ENCODE results near the gene LSM8.

The LSM8 gene

GRCh38 chr7:118218413-118219156 lies 34.6 kb downstream of the LSM8 start:
- TF ChIP-seq CTCF (IDR thresholded peaks at IDR 0.05; ENCODE audit: low read depth, low read length), result no peak

GRCh38 chr7:118219157-118219512 lies 35.2 kb downstream of the LSM8 start:
- in situ Hi-C loops (cut with HindIII; ENCODE audit: low sequenced_read_pairs), result no loop called here
- TF ChIP-seq CTCF (IDR thresholded peaks at IDR 0.05; ENCODE audit: low read depth, low read length), result no peak
- no peak overlapping the region for H3K4me3 ChIP-seq (ENCODE audit: low read depth, low read length)
- DNase-seq (ENCODE audit: low read depth, low spot score), result no peak

More at GRCh38 chr7:118218413-118219156, 34.6 kb downstream of the LSM8 start:
- no peak overlapping the region for H3K4me3 ChIP-seq (ENCODE audit: low read depth, low read length)
- in situ Hi-C loops (cut with HindIII; ENCODE audit: low sequenced_read_pairs), result no loop called here
- DNase-seq (ENCODE audit: low read depth, low spot score), result no peak

GRCh38 chr7:118220583-118220982 lies 36.6 kb downstream of the LSM8 start:
- DNase-seq (ENCODE audit: low read depth, low spot score), result no peak
- in situ Hi-C loops (cut with HindIII; ENCODE audit: low sequenced_read_pairs), result no loop called here
- no peak for TF ChIP-seq CTCF (IDR thresholded peaks at IDR 0.05; ENCODE audit: low read depth, low read length)
- no peak overlapping the region for H3K4me3 ChIP-seq (ENCODE audit: low read depth, low read length)

GRCh38 chr7:118222591-118222990 lies 38.6 kb downstream of the LSM8 start:
- TF ChIP-seq CTCF (IDR thresholded peaks at IDR 0.05; ENCODE audit: low read depth, low read length), result no peak
- in situ Hi-C loops (cut with HindIII; ENCODE audit: low sequenced_read_pairs), result no loop called here
- DNase-seq (ENCODE audit: low read depth, low spot score), result no peak

GRCh38 chr7:118224521-118224920 lies 40.6 kb downstream of the LSM8 start, which contains the start of gene ANKRD7:
ANKRD7 (plus strand) TSS chr7:118224704; CDS start chr7:118224831, 127 bp downstream.
- H3K4me3 ChIP-seq (ENCODE audit: low read depth, low read length), result no peak within 1 kb of the TSS
- DNase-seq (ENCODE audit: low read depth, low spot score), result no peak
- no peak for TF ChIP-seq CTCF (IDR thresholded peaks at IDR 0.05; ENCODE audit: low read depth, low read length)
- in situ Hi-C loops (cut with HindIII; ENCODE audit: low sequenced_read_pairs), result no loop called here

More at GRCh38 chr7:118222591-118222990, 38.6 kb downstream of the LSM8 start:
- H3K4me3 ChIP-seq (ENCODE audit: low read depth, low read length), result no peak overlapping the region

GRCh38 chr7:118232837-118233236 lies 48.9 kb downstream of the LSM8 start:
- in situ Hi-C loops (cut with HindIII; ENCODE audit: low sequenced_read_pairs), result no loop called here
- peak; percentile 48 for DNase-seq (ENCODE audit: low read depth, low spot score)
- no peak overlapping the region for H3K4me3 ChIP-seq (ENCODE audit: low read depth, low read length)
- TF ChIP-seq CTCF (IDR thresholded peaks at IDR 0.05; ENCODE audit: low read depth, low read length), result no peak

Measured in astrocyte of the spinal cord (primary cell).